ENCODE data around the gene MUSK. TPM values are rescaled to one million over a fixed set of nuclear protein-coding genes. Genes with fewer than 3 reads are reported as not detected.

The MUSK gene
- total and polyA plus RNA-seq, 2 of the 8 experiments (the other 6 are each of a cell fraction or from before 2014, with no cell fraction given): not detected

- Histone ChIP-seq H3K56ac (replicated peaks; ENCODE audit: insufficient read length, low read depth, low read length) (no peak overlapping the region), H3K36me3 (ENCODE audit: control insufficient read depth in 2 of 4, insufficient read depth in 4 of 4, low read length in 3 of 4) (no peaks in the 10 kb centered on the region), H3K79me1 (ENCODE audit: low read depth, low read length) (no peaks in the 10 kb centered on the region), H2AFZ (ENCODE audit: low read length) (no peak overlapping the region), H4K8ac (ENCODE audit: extremely low read depth, insufficient read depth, low read length) (no peak overlapping the region), H3K14ac (ENCODE audit: insufficient read length) (no peak overlapping the region), H4K20me1 (replicated peaks in 1 of 2; ENCODE audit: control insufficient read depth in 1 of 2, insufficient read depth in 2 of 2, low read length in 2 of 2) (no peaks in the 10 kb centered on the region), H2AK5ac (ENCODE audit: low read depth, low read length) (no peak overlapping the region), H3K23me2 (ENCODE audit: low read depth, low read length) (no peaks in the 10 kb centered on the region), H3K4me1 (replicated peaks in 1 of 4; ENCODE audit: control insufficient read depth in 3 of 4, insufficient read depth in 4 of 4, low read length in 3 of 4) (peaks cover 0 to 6% (median 2%) of the 10 kb centered on the region in 4 experiments; a peak in 2 of 7 replicates), H3K18ac (ENCODE audit: extremely low read depth, low read length) (no peak overlapping the region), H4K91ac (replicated peaks; ENCODE audit: insufficient read length, low read length) (no peak overlapping the region), H2BK12ac (ENCODE audit: low read depth, low read length) (no peak overlapping the region), H2BK15ac (ENCODE audit: low read length) (no peak overlapping the region), H3K23ac (ENCODE audit: insufficient read length) (no peak overlapping the region), H3K4me3 (ENCODE audit: extremely low read depth in 1 of 4, insufficient read depth in 2 of 4, low read depth in 3 of 4, low read length in 4 of 4) (no peak overlapping the region), H3K27me3 (replicated peaks in 1 of 4; ENCODE audit: control insufficient read depth in 3 of 4, extremely low read depth in 1 of 4, insufficient read depth in 3 of 4, low read length in 3 of 4) (no peaks in the 10 kb centered on the region), H3K4ac (replicated peaks; ENCODE audit: insufficient read length, low read depth, low read length) (no peak overlapping the region), H3K27ac (ENCODE audit: low read depth, low read length) (no peak overlapping the region), H3K4me2 (ENCODE audit: insufficient read depth in 1 of 2, low read depth in 2 of 2, low read length in 2 of 2) (no peak overlapping the region), H3K9ac (replicated peaks in 1 of 4; ENCODE audit: extremely low read depth in 1 of 4, low read depth in 3 of 4, low read length in 3 of 4) (no peak overlapping the region), H2BK20ac (ENCODE audit: low read length) (no peak overlapping the region), H3K79me2 (ENCODE audit: control insufficient read depth in 1 of 2, insufficient read depth in 2 of 2, low read length in 2 of 2) (no peaks in the 10 kb centered on the region), H3K9me3 (ENCODE audit: insufficient read depth in 2 of 2, low read depth in 1 of 2, low read length in 1 of 2) (no peaks in the 10 kb centered on the region), H2BK120ac (replicated peaks; ENCODE audit: low read depth, low read length) (no peak overlapping the region), H2BK5ac (ENCODE audit: low read depth, low read length) (no peak overlapping the region), H4K5ac (ENCODE audit: insufficient read length, low read depth, low read length) (no peak overlapping the region)
- DNase-seq (ENCODE audit: low read depth in 1 of 2, low spot score in 2 of 2) (no peak), FAIRE-seq (no peak)
- WGBS, 2 experiments (ENCODE audit: extremely low coverage in 1 of 2, insufficient coverage in 1 of 2, insufficient read length in 1 of 2, insufficient replicate concordance in 2 of 2, low coverage in 1 of 2, low lambda C conversion rate in 2 of 2, missing lambda C conversion rate in 1 of 2): 100% methylated on average over 1 of the region's 1 CpG; no CpG with 5 or more reads in 1 of the 2 experiments
- ChIA-PET CTCF (ENCODE audit: partially characterized antibody) (interaction anchor here (0.6 kb wide), 1 partner anchor 211 kb away, joined by 3 read pairs; no protein-coding TSS in a partner anchor), POLR2A (ENCODE audit: partially characterized antibody) (no interaction called here)
- TF ChIP-seq RNF2 (IDR thresholded peaks at IDR 0.05; ENCODE audit: borderline replicate concordance, low read depth, low read length, missing control alignments, poor library complexity, severe bottlenecking): no peak
- TF ChIP-seq HDAC2 (IDR thresholded peaks at IDR 0.05; ENCODE audit: borderline replicate concordance in 1 of 2, low read depth in 2 of 2, low read length in 2 of 2): no peak
- no peak for TF ChIP-seq POLR2A (IDR thresholded peaks at IDR 0.05; ENCODE audit: control extremely low read depth in 1 of 2, low read depth in 2 of 2, low read length in 2 of 2)
- no peak for TF ChIP-seq JUN (IDR thresholded peaks at IDR 0.05; ENCODE audit: low read depth, low read length)
- no peak for TF ChIP-seq BCL11A (IDR thresholded peaks at IDR 0.05; ENCODE audit: low read depth in 2 of 2, low read length in 2 of 2)
- TF ChIP-seq BRCA1 (IDR thresholded peaks at IDR 0.05; ENCODE audit: low read depth, low read length): no peak
- no peak for TF ChIP-seq TBP (IDR thresholded peaks at IDR 0.05; ENCODE audit: low read depth, low read length)
- TF ChIP-seq SP1 (IDR thresholded peaks at IDR 0.05; ENCODE audit: low read depth, low read length): no peak
- TF ChIP-seq NANOG (IDR thresholded peaks at IDR 0.05; ENCODE audit: insufficient read depth, low read depth, low read length, poor library complexity, severe bottlenecking): no peak
- TF ChIP-seq RXRA (IDR thresholded peaks at IDR 0.05; ENCODE audit: insufficient read depth, low read depth, low read length): no peak
- no peak for TF ChIP-seq CTBP2 (IDR thresholded peaks at IDR 0.05; ENCODE audit: borderline replicate concordance, insufficient read depth, insufficient read length, low read length)
- no peak for TF ChIP-seq CEBPB (IDR thresholded peaks at IDR 0.05; ENCODE audit: low read depth, low read length)
- no peak for TF ChIP-seq RAD21 (IDR thresholded peaks at IDR 0.05 in 1 of 2, conservative IDR thresholded peaks at IDR 0.05 in 1 of 2; ENCODE audit: low read depth in 2 of 2, low read length in 2 of 2)
- no peak for TF ChIP-seq SIX5 (IDR thresholded peaks at IDR 0.05; ENCODE audit: low read depth, low read length)
- TF ChIP-seq SIRT6 (IDR thresholded peaks at IDR 0.05; ENCODE audit: low read length): no peak
Observed at GRCh38 chr9:110712955-110713354, 44.4 kb downstream of the MUSK start.
